OCI-LY3 (cell line): ENCODE results near the gene TMX1.
A peak's percentile ranks its signal among the peaks of the same experiment; 100 is the strongest.

Source experiments
- H2AFZ ChIP-seq: fragments of 200-600, 300-600 bp; shearing (Covaris generic); 2 replicates; pipeline ENCODE4 v1.6.0; 2014; ENCODE audit warnings: antibody characterized with exemption, low read depth, low read length
- H3K27ac ChIP-seq: fragments of 200-600, 300-600 bp; sonication (generic); 2 replicates; pipeline ENCODE4 v1.5.1; 2014; ENCODE audit warnings: mild to moderate bottlenecking, low read length, moderate library complexity, mixed read lengths
- H3K27me3 ChIP-seq: fragments of 200-600, 300-600 bp; sonication (generic); 2 replicates; pipeline ENCODE4 v1.6.1; 2014; ENCODE audit warnings: low read depth, low read length, mixed read lengths
- H3K36me3 ChIP-seq: fragments of 200-600, 300-600 bp; sonication (generic); replicated peaks from 2 replicates; pipeline ENCODE3; 2014; ENCODE audit warnings: low read depth, low read length, mixed read lengths
- H3K4me1 ChIP-seq: fragments of 300-600, 200-600 bp; sonication (generic); 2 replicates; pipeline ENCODE4 v1.6.1; 2014; ENCODE audit warnings: low read length, mixed read lengths
- H3K4me2 ChIP-seq: fragments of 200-600, 300-600 bp; sonication (generic); 2 replicates; pipeline ENCODE4 v1.6.1; 2014; ENCODE audit warnings: low read length, mixed read lengths
- H3K4me3 ChIP-seq: fragments of 300-600, 200-600 bp; sonication (generic); 2 replicates; pipeline ENCODE4 v1.5.1; 2014; ENCODE audit warnings: antibody characterized with exemption, mild to moderate bottlenecking, low read length, moderate library complexity
- H3K79me2 ChIP-seq: fragments of 300-600, 200-600 bp; shearing (Covaris generic); 2 replicates; pipeline ENCODE4 v1.6.1; 2014; ENCODE audit warnings: mild to moderate bottlenecking, low read length, mixed read lengths
- H3K9ac ChIP-seq: fragments of 300-600, 200-600 bp; shearing (Covaris generic); 2 replicates; pipeline ENCODE4 v1.6.0; 2014; ENCODE audit warnings: mild to moderate bottlenecking, low read length, moderate library complexity
- H3K9me3 ChIP-seq: fragments of 200-600, 300-600 bp; shearing (Covaris generic); 2 replicates; pipeline ENCODE4 v1.6.1; 2014; ENCODE audit warnings: low read length, mixed read lengths; ENCODE audit not compliant: insufficient read depth
- H4K20me1 ChIP-seq: fragments of 200-600, 300-600 bp; sonication (generic); 2 replicates; pipeline ENCODE4 v1.6.1; 2016; ENCODE audit warnings: low read length, mixed read lengths; ENCODE audit not compliant: insufficient read depth
- EZH2phosphoT487 ChIP-seq: fragments of 200-600 bp; shearing (Covaris generic); IDR thresholded peaks from 2 replicates; pipeline ENCODE4 v1.6.1; 2018; ENCODE audit warnings: antibody characterized with exemption, mixed run types, low read depth
- TF ChIP-seq, protein P1 (sequence below): fragments of 200-600, 300-600 bp; sonication (generic); IDR thresholded peaks from 2 replicates; pipeline ENCODE4 v1.5.1; 2014; ENCODE audit warnings: antibody characterized with exemption, low read length, low read depth

TMX1 gene

DNA sequence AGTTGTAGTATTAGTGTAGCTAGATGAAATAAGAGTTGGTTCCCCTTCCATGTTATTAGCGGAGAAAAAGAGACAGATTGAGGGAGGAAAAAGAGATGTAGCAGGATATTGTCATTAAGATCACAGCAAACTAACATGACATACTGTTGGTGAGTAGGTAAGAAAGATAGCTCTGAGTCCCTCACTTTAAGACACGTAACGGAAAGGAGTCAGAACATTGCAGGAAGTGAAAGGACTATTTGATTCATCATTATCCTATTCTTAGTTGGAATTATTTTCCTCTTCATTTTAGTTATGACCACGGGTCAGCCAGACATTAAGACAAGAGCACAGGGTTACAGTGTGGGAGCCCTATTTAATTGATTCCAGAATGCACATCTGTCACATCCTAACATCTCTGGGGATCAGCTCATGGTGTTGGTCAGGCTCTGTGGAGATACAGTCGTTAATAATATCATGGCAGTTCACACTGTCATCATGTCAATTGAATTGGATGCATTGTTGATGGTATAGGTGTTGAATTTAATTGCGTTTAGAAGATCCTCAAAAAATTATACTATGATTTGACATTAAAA is 55.0 kb downstream of the TMX1 start:
- no peak overlapping the region for H3K4me3 ChIP-seq
- peaks cover 4% of the 10 kb centered on the region; the same call in 1 of the 2 replicates for H3K27me3 ChIP-seq
- H2AFZ ChIP-seq, result no peak overlapping the region
- TF ChIP-seq, protein P1, sequence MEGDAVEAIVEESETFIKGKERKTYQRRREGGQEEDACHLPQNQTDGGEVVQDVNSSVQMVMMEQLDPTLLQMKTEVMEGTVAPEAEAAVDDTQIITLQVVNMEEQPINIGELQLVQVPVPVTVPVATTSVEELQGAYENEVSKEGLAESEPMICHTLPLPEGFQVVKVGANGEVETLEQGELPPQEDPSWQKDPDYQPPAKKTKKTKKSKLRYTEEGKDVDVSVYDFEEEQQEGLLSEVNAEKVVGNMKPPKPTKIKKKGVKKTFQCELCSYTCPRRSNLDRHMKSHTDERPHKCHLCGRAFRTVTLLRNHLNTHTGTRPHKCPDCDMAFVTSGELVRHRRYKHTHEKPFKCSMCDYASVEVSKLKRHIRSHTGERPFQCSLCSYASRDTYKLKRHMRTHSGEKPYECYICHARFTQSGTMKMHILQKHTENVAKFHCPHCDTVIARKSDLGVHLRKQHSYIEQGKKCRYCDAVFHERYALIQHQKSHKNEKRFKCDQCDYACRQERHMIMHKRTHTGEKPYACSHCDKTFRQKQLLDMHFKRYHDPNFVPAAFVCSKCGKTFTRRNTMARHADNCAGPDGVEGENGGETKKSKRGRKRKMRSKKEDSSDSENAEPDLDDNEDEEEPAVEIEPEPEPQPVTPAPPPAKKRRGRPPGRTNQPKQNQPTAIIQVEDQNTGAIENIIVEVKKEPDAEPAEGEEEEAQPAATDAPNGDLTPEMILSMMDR, result no peak
- no peak for TF ChIP-seq EZH2phosphoT487
- 0 out of 2 replicates have a peak, but pooled peaks cover 3% of the 10 kb centered on the region for H4K20me1 ChIP-seq
- H3K9ac ChIP-seq, result no peak overlapping the region
- no peaks in the 10 kb centered on the region for H3K79me2 ChIP-seq
- peaks cover 4% of the 10 kb centered on the region for H3K36me3 ChIP-seq
- peak overlapping the region; percentile 30 for H3K4me2 ChIP-seq
- peaks cover 21% of the 10 kb centered on the region for H3K4me1 ChIP-seq
- no peaks in the 10 kb centered on the region for H3K9me3 ChIP-seq
- no peak overlapping the region for H3K27ac ChIP-seq

DNA sequence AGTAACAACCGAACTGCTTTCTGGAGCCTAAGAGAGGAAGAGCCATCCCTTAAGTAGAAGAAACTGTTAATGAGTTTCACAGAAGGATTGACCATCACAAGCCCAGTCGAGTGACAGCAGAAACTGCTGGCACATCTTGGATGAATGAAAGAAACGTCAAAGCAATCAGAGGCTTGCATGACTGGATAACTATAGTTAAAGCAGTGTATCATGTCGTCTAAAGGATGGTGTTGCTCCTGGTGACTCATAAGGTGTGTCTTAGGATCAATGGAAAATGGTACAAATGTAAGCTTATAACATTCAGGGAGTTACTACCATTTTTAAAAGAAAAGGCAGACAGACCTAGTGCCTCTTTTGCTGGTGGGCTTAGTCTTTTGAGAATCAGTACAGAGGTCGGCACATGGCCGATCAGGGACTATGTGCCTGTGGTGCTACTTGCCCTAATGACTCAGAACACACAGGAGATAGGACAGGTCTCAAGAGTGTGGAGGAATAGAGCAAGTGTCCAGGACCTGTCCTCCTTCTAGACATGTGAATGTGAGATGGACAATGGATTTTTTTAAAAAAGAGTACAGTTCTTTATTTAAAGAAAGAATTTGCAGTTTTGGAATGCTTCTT is 55.7 kb downstream of the TMX1 start:
- TF ChIP-seq, protein P1, result no peak
- no peak for TF ChIP-seq EZH2phosphoT487
- Histone ChIP-seq H3K9ac (no peak overlapping the region), H3K9me3 (no peaks in the 10 kb centered on the region), H3K4me1 (peaks cover 21% of the 10 kb centered on the region), H3K27me3 (peaks cover 4% of the 10 kb centered on the region; the same call in 1 of the 2 replicates), H3K4me2 (no peak overlapping the region), H4K20me1 (0 out of 2 replicates have a peak, but pooled peaks cover 3% of the 10 kb centered on the region), H3K36me3 (peaks cover 3% of the 10 kb centered on the region), H3K79me2 (no peaks in the 10 kb centered on the region), H3K27ac (no peak overlapping the region), H3K4me3 (no peak overlapping the region), H2AFZ (no peak overlapping the region)

DNA sequence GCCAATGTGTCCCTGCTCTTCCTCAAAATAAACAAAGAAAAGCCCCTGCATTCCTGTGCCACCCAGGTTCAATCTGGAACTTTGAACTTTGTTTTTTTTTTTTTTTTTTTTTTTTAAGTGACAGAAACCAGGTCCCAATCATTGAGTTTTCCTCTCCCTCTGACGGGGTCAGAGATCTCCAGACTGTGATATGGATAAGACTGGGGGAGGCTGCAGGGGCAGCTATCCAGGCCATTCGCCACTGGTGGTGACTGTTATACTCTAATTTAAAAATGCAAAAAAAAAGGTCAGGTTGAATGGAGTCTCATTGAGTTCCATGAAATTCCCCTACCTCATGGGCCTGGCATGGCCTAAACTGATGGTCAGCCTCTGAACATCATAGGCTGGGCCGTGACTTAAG is 57.0 kb downstream of the TMX1 start:
- TF ChIP-seq, protein P1, result no peak
- TF ChIP-seq EZH2phosphoT487, result no peak
- H3K36me3 ChIP-seq, result no peaks in the 10 kb centered on the region
- no peak overlapping the region for H3K4me3 ChIP-seq
- no peaks in the 10 kb centered on the region for H3K79me2 ChIP-seq
- peaks cover 26% of the 10 kb centered on the region for H3K4me1 ChIP-seq
- H3K4me2 ChIP-seq, result no peak overlapping the region
- H4K20me1 ChIP-seq, result 0 out of 2 replicates have a peak, but pooled peaks cover 3% of the 10 kb centered on the region
- H2AFZ ChIP-seq, result no peak overlapping the region
- H3K27ac ChIP-seq, result no peak overlapping the region
- no peak overlapping the region for H3K9ac ChIP-seq
- no peaks in the 10 kb centered on the region for H3K9me3 ChIP-seq
- H3K27me3 ChIP-seq, result peaks cover 4% of the 10 kb centered on the region; the same call in 1 of the 2 replicates

DNA sequence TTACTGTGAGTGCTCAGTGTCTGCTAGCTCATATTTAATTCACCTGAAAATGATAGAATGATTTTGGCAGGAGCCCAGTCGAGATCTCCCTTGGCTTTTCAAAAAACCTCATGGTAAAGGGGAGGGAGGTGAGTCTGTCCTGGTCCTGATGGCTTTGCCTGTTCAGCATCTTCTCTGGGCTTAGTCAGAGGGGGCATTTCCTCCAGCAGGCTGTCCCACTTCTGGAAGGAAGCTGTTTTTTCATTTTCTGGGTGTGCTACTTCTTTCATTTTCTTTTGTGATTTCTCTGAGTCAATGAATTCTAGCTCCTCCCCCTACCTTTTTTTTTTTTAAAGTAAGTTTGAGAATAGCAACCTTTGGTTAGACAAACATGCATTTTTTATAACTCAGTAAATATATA is 58.8 kb downstream of the TMX1 start:
- no peak for TF ChIP-seq EZH2phosphoT487
- TF ChIP-seq, protein P1, result no peak
- no peak overlapping the region for H3K9ac ChIP-seq
- no peaks in the 10 kb centered on the region for H3K79me2 ChIP-seq
- H3K4me3 ChIP-seq, result no peak overlapping the region
- no peak overlapping the region for H3K4me2 ChIP-seq
- H3K36me3 ChIP-seq, result no peaks in the 10 kb centered on the region
- peaks cover 34% of the 10 kb centered on the region for H3K4me1 ChIP-seq
- no peak overlapping the region for H2AFZ ChIP-seq
- H3K9me3 ChIP-seq, result no peaks in the 10 kb centered on the region
- H3K27ac ChIP-seq, result no peak overlapping the region
- H4K20me1 ChIP-seq, result 0 out of 2 replicates have a peak, but pooled peaks cover 3% of the 10 kb centered on the region
- H3K27me3 ChIP-seq, result peaks cover 4% of the 10 kb centered on the region; the same call in 1 of the 2 replicates
